Posterior vena cava (tissue), 2 donors: ENCODE data around the gene MTUS2. TPM values are rescaled to one million over a fixed set of nuclear protein-coding genes. Genes with fewer than 3 reads are reported as not detected.

Experiments used
- DNase-seq: peaks from one replicate; pipeline ENCODE4 v3.0.0-alpha.2; 2020; ENCODE audit warnings: low spot score
- intact Hi-C, 2 donors: fragments of 100-400 bp; cut with DNase I; formaldehyde crosslinking; loops; one replicate each; pipeline versions ENCODE4 v1.14.1 to v1.14.2; 2022 to 2023
- total RNA-seq, 2 donors: library from RNA; stranded (reverse); fragmentation: NEBNext Ultra II Directional; extraction: Animal tissue kit (Norgen Biotek cat#: 25700); gene quantifications; one replicate each; pipeline ENCODE4 v1.2.1, GENCODE V29; 2021
- donor health status: DM: yes; HTN: yes; CAD: no.
- donor health status: DM: yes; HTN: yes; CAD: no.

The MTUS2 gene
- total RNA-seq, 2 donors from 2014 or later: 0.69 to 0.71 TPM

- DNase-seq: no peak
- intact Hi-C loops: no loop called here
These were observed 717.9 kb downstream of the MTUS2 start for GRCh38 chr13:29537736-29538651.

GRCh38 chr13:29538652-29539040 is 718.5 kb downstream of the MTUS2 start:
- DNase-seq: no peak
- intact Hi-C loops: no loop called here

- intact Hi-C loops: no loop called here
- DNase-seq: no peak
These were observed 719.7 kb downstream of the MTUS2 start for GRCh38 chr13:29539856-29540255.

- intact Hi-C loops: no loop called here
These were observed 720.2 kb downstream of the MTUS2 start for GRCh38 chr13:29540334-29540733.

GRCh38 chr13:29540799-29541198 is 720.7 kb downstream of the MTUS2 start:
- intact Hi-C loops: no loop called here
- peak; percentile 23 for DNase-seq

More at GRCh38 chr13:29540334-29540733, 720.2 kb downstream of the MTUS2 start:
- no peak for DNase-seq

- intact Hi-C loops: no loop called here
These were observed 721.3 kb downstream of the MTUS2 start for GRCh38 chr13:29541400-29541799.

GRCh38 chr13:29542381-29542780 is 722.2 kb downstream of the MTUS2 start:
- intact Hi-C loops: no loop called here
- no peak for DNase-seq

More at GRCh38 chr13:29541400-29541799, 721.3 kb downstream of the MTUS2 start:
- DNase-seq: no peak

GRCh38 chr13:29543230-29544215 is 723.4 kb downstream of the MTUS2 start:
- intact Hi-C loops: no loop called here
- DNase-seq: no peak

- intact Hi-C loops: no loop called here
- DNase-seq: no peak
These were observed 725.8 kb downstream of the MTUS2 start for GRCh38 chr13:29545988-29546387.

- intact Hi-C loops: no loop called here
These were observed 726.5 kb downstream of the MTUS2 start for GRCh38 chr13:29546662-29547061.

GRCh38 chr13:29547153-29547552 is 727.0 kb downstream of the MTUS2 start:
- intact Hi-C loops: no loop called here
- DNase-seq: peak; percentile 45

More at GRCh38 chr13:29546662-29547061, 726.5 kb downstream of the MTUS2 start:
- DNase-seq: peak; percentile 6

GRCh38 chr13:29548722-29549121 is 728.6 kb downstream of the MTUS2 start:
- intact Hi-C loops: no loop called here
- DNase-seq: no peak

GRCh38 chr13:29550430-29550988 is 730.4 kb downstream of the MTUS2 start:
- intact Hi-C loops: no loop called here
- no peak for DNase-seq

- intact Hi-C loops: no loop called here
- no peak for DNase-seq
These were observed 731.1 kb downstream of the MTUS2 start for GRCh38 chr13:29551214-29551613.

Other genes with a start within 250 kb of the MTUS2 start
- gene POMP, start 161.2 kb upstream of the MTUS2 start, total RNA-seq: 10 to 100 TPM; 58.9 to 65.9 TPM
- gene SLC46A3, start 101.4 kb upstream of the MTUS2 start, total RNA-seq: 1 to 10 TPM; 6.9 to 7.1 TPM